H9 (cell line): ENCODE data around the gene NTRK3. TPM values are rescaled to one million over a fixed set of nuclear protein-coding genes. Genes with fewer than 3 reads are reported as not detected.

Source experiments
- DNase-seq: peaks from one replicate; pipeline ENCODE4 v3.0.0-alpha.2; 2017
- H2AFZ ChIP-seq: one replicate; pipeline ENCODE4 v1.6.1; 2013; ENCODE audit warnings: mild to moderate bottlenecking, low read length, control low read depth, moderate library complexity
- H2AK5ac ChIP-seq: 2 replicates; pipeline ENCODE4 v1.6.1; 2013; ENCODE audit warnings: low read length, control low read depth, mixed read lengths; ENCODE audit not compliant: insufficient read length
- H2BK120ac ChIP-seq: one replicate; pipeline ENCODE4 v1.6.1; 2013; ENCODE audit warnings: low read depth, mild to moderate bottlenecking, low read length, control low read depth, inconsistent platforms; ENCODE audit not compliant: poor library complexity, severe bottlenecking
- H2BK12ac ChIP-seq: 2 replicates; pipeline ENCODE4 v1.6.1; 2013; ENCODE audit warnings: low read length, control low read depth, mixed read lengths, low read depth; ENCODE audit not compliant: insufficient read length
- H2BK15ac ChIP-seq: 2 replicates; pipeline ENCODE4 v1.6.1; 2013; ENCODE audit warnings: low read depth, low read length, control low read depth
- H2BK20ac ChIP-seq: one replicate; pipeline ENCODE4 v1.6.1; 2013; ENCODE audit warnings: low read depth, mild to moderate bottlenecking, low read length, control low read depth, inconsistent platforms; ENCODE audit not compliant: poor library complexity, severe bottlenecking
- H2BK5ac ChIP-seq: 2 replicates; pipeline ENCODE4 v1.6.1; 2013; ENCODE audit warnings: low read length, control low read depth, mixed read lengths; ENCODE audit not compliant: insufficient read length
- H3K14ac ChIP-seq: 2 replicates; pipeline ENCODE4 v1.6.1; 2013; ENCODE audit warnings: low read length, control low read depth; ENCODE audit not compliant: insufficient read depth
- H3K18ac ChIP-seq: 2 replicates; pipeline ENCODE4 v1.6.1; 2013; ENCODE audit warnings: low read depth, mild to moderate bottlenecking, mixed read lengths, low read length, control low read depth; ENCODE audit not compliant: insufficient read length
- H3K23ac ChIP-seq: 2 replicates; pipeline ENCODE4 v1.6.1; 2013; ENCODE audit warnings: low read length, control low read depth, mixed read lengths, low read depth; ENCODE audit not compliant: insufficient read length
- H3K23me2 ChIP-seq: 2 replicates; pipeline ENCODE4 v1.6.1; 2013; ENCODE audit warnings: low read depth, mild to moderate bottlenecking, mixed read lengths, low read length, control low read depth; ENCODE audit not compliant: insufficient read length, poor library complexity, severe bottlenecking
- H3K27ac ChIP-seq: 2 replicates; pipeline ENCODE4 v1.5.1; 2013; ENCODE audit warnings: low read length, control low read depth, mixed read lengths, low read depth; ENCODE audit not compliant: insufficient read length
- H3K27me3 ChIP-seq: 2 replicates; pipeline ENCODE4 v1.6.1; 2013; ENCODE audit warnings: low read length, control low read depth, inconsistent platforms; ENCODE audit not compliant: insufficient read depth
- H3K4ac ChIP-seq: 2 replicates; pipeline ENCODE4 v1.6.1; 2013; ENCODE audit warnings: low read depth, mild to moderate bottlenecking, control low read depth, inconsistent platforms, low read length, moderate library complexity
- H3K4me1 ChIP-seq: 2 replicates; pipeline ENCODE4 v1.6.1; 2013; ENCODE audit warnings: low read length, control low read depth, inconsistent platforms; ENCODE audit not compliant: insufficient read depth
- H3K4me2 ChIP-seq: 2 replicates; pipeline ENCODE4 v1.6.1; 2013; ENCODE audit warnings: low read length, control low read depth, mixed read lengths; ENCODE audit not compliant: insufficient read length, insufficient read depth
- H3K56ac ChIP-seq: 2 replicates; pipeline ENCODE4 v1.6.1; 2013; ENCODE audit warnings: low read depth, mild to moderate bottlenecking, mixed read lengths, low read length, control low read depth; ENCODE audit not compliant: insufficient read length
- H3K79me1 ChIP-seq: 2 replicates; pipeline ENCODE4 v1.6.1; 2013; ENCODE audit warnings: low read depth, mild to moderate bottlenecking, moderate library complexity, low read length, control low read depth, inconsistent platforms; ENCODE audit not compliant: insufficient read depth, poor library complexity, severe bottlenecking
- H3K79me2 ChIP-seq: 2 replicates; pipeline ENCODE4 v1.6.1; 2013; ENCODE audit warnings: low read length, control low read depth, inconsistent platforms; ENCODE audit not compliant: insufficient read depth
- H3K9ac ChIP-seq: 2 replicates; pipeline ENCODE4 v1.6.1; 2013; ENCODE audit warnings: low read length, control low read depth, mixed read lengths; ENCODE audit not compliant: insufficient read length; ENCODE audit errors: extremely low read depth
- H3K9me3 ChIP-seq: one replicate; pipeline ENCODE4 v1.6.1; 2013; ENCODE audit warnings: low read depth, low read length, inconsistent platforms; ENCODE audit not compliant: control insufficient read depth
- H3T11ph ChIP-seq: one replicate; pipeline ENCODE4 v1.6.1; 2013; ENCODE audit warnings: mild to moderate bottlenecking, low read length, control low read depth, inconsistent platforms
- H4K20me1 ChIP-seq: one replicate; pipeline ENCODE4 v1.6.1; 2013; ENCODE audit not compliant: control insufficient read depth, insufficient read length, insufficient read depth
- H4K5ac ChIP-seq: 2 replicates; pipeline ENCODE4 v1.6.1; 2013; ENCODE audit warnings: low read depth, mild to moderate bottlenecking, mixed read lengths, low read length, control low read depth; ENCODE audit not compliant: insufficient read length
- H4K8ac ChIP-seq: replicated peaks from 2 replicates; pipeline ENCODE4 v1.6.1; 2013; ENCODE audit warnings: low read length, control low read depth, mixed read lengths, low read depth; ENCODE audit not compliant: insufficient read length
- H4K91ac ChIP-seq: 2 replicates; pipeline ENCODE4 v1.6.1; 2013; ENCODE audit warnings: low read depth, mild to moderate bottlenecking, moderate library complexity, mixed read lengths, low read length, control low read depth; ENCODE audit not compliant: insufficient read length
- H3K27ac Mint-ChIP-seq, 3 experiments: 2 replicates in 2 of 3; 3 replicates in 1 of 3; pipeline ENCODE4 v1.8.0; 2020 to 2021; ENCODE audit warnings: mixed read lengths in 3 of 3, mild to moderate bottlenecking in 1 of 3, moderate library complexity in 1 of 3
- H3K27me3 Mint-ChIP-seq: 2 replicates; pipeline ENCODE4 v1.8.0; 2021; ENCODE audit warnings: low read depth, mild to moderate bottlenecking, moderate library complexity, mixed read lengths
- H3K36me3 Mint-ChIP-seq, 3 experiments: 2 replicates in 2 of 3; 3 replicates in 1 of 3; pipeline ENCODE4 v1.8.0; 2020 to 2021; ENCODE audit warnings: low read depth in 3 of 3, mixed read lengths in 3 of 3; ENCODE audit not compliant: insufficient read depth in 1 of 3
- H3K4me1 Mint-ChIP-seq, 2 experiments: 2 replicates each; pipeline ENCODE4 v1.8.0; 2020; ENCODE audit warnings: mixed read lengths in 2 of 2
- H3K4me3 Mint-ChIP-seq, 2 experiments: 2 replicates in 1 of 2; 3 replicates in 1 of 2; pipeline ENCODE4 v1.8.0; 2020 to 2021; ENCODE audit warnings: mild to moderate bottlenecking in 2 of 2, mixed read lengths in 2 of 2, moderate library complexity in 1 of 2
- H3K9me3 Mint-ChIP-seq, 2 experiments: 2 replicates in 1 of 2; 3 replicates in 1 of 2; pipeline ENCODE4 v1.8.0; 2020; ENCODE audit warnings: mild to moderate bottlenecking in 2 of 2, mixed read lengths in 2 of 2, moderate library complexity in 1 of 2
- WGBS: extraction: QIAGEN DNeasy Blood & Tissue Kit; methylation state at CpG from one replicate; pipeline ENCODE4 v1.1.7; 2013; ENCODE audit warnings: missing lambda C conversion rate, low lambda C conversion rate, mixed read lengths; ENCODE audit not compliant: insufficient read length; ENCODE audit errors: extremely low coverage; 5-methylcytosine and 5-hydroxymethylcytosine counted together
- total RNA-seq: library from RNA; stranded (reverse); gene quantifications from 2 replicates; pipeline ENCODE4 v1.2.1, GENCODE V29; 2021
- TF ChIP-seq, protein P1 (sequence below): fragments of 200-600 bp; sonication (generic); conservative IDR thresholded peaks from 3 replicates; pipeline ENCODE4 v1.8.0; 2021; ENCODE audit warnings: antibody characterized with exemption, mild to moderate bottlenecking

NTRK3 gene
- total RNA-seq, 1 experiment from 2014 or later: 2.5 TPM

DNA sequence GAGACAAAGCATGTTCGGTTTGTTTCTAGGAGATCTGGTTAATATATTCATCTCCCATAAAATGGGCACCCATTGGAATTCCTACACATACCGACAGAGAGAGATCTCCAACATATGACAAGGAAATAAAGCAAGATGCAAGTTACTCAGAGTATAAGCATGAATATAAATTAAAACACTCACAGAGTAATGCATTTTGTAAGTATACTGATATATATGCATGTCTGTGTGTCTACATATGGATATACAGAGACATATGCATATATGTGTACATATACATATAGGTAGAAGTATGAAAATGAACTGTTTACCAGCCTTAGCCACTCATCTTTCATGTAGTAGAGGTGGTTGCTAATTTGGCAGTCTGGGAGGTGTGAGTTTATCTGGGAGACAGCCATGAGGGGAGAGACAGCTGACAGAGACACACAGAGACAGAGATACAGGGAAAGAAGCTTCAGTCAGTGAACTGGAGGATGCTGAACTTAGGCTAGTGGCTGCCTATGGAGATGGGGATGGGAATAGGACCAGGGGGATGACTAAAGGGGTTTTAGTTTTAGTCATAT lies 134.5 kb downstream of the NTRK3 start:
- H4K91ac ChIP-seq: no peak overlapping the region
- Mint-ChIP-seq H3K4me1 (peaks cover 30% of the 10 kb centered on the region in 2 experiments), H3K9me3 (peaks cover 0 to 7% of the 10 kb centered on the region in 2 experiments; a peak in 3 of 5 replicates), H3K27ac (no peak overlapping the region; a peak in 1 of 7 replicates), H3K36me3 (peaks cover 0 to 10% (median 9%) of the 10 kb centered on the region in 3 experiments; a peak in 4 of 7 replicates), H3K27me3 (no peaks in the 10 kb centered on the region), H3K4me3 (no peak overlapping the region)
- H2AK5ac ChIP-seq: no peak overlapping the region
- no peak overlapping the region for H2BK12ac ChIP-seq
- no peak overlapping the region for H3K9ac ChIP-seq
- no peak overlapping the region for H3K4me2 ChIP-seq
- TF ChIP-seq, protein P1, sequence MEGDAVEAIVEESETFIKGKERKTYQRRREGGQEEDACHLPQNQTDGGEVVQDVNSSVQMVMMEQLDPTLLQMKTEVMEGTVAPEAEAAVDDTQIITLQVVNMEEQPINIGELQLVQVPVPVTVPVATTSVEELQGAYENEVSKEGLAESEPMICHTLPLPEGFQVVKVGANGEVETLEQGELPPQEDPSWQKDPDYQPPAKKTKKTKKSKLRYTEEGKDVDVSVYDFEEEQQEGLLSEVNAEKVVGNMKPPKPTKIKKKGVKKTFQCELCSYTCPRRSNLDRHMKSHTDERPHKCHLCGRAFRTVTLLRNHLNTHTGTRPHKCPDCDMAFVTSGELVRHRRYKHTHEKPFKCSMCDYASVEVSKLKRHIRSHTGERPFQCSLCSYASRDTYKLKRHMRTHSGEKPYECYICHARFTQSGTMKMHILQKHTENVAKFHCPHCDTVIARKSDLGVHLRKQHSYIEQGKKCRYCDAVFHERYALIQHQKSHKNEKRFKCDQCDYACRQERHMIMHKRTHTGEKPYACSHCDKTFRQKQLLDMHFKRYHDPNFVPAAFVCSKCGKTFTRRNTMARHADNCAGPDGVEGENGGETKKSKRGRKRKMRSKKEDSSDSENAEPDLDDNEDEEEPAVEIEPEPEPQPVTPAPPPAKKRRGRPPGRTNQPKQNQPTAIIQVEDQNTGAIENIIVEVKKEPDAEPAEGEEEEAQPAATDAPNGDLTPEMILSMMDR: no peak
- H2AFZ ChIP-seq: no peak overlapping the region
- no peak overlapping the region for H3K4ac ChIP-seq
- no peaks in the 10 kb centered on the region for H3K23me2 ChIP-seq
- H3K23ac ChIP-seq: no peak overlapping the region
- H3K14ac ChIP-seq: no peak overlapping the region
- H3K56ac ChIP-seq: no peak overlapping the region
- no peak overlapping the region for H2BK15ac ChIP-seq
- no peak overlapping the region for H3K18ac ChIP-seq
- no peaks in the 10 kb centered on the region for H4K20me1 ChIP-seq
- no peak overlapping the region for H2BK120ac ChIP-seq
- no peak overlapping the region for H2BK5ac ChIP-seq
- H3T11ph ChIP-seq: no peak overlapping the region
- H4K8ac ChIP-seq: no peak overlapping the region
- no peaks in the 10 kb centered on the region for H3K27me3 ChIP-seq
- DNase-seq: no peak
- no peak overlapping the region for H4K5ac ChIP-seq
- H3K79me2 ChIP-seq: no peaks in the 10 kb centered on the region
- H2BK20ac ChIP-seq: no peak overlapping the region
- no CpG with 5 or more reads among the region's 2 CpGs for WGBS
- no peaks in the 10 kb centered on the region for H3K79me1 ChIP-seq
- H3K9me3 ChIP-seq: no peaks in the 10 kb centered on the region
- H3K4me1 ChIP-seq: peaks cover 2% of the 10 kb centered on the region; the same call in 1 of the 2 replicates
- no peak overlapping the region for H3K27ac ChIP-seq
